NCI-H2107 (cell line): ENCODE measurements around the gene ENAM.
"Not testable (repeated sequence)": the region's sequence is repeated elsewhere in the genome, so short reads cannot be mapped to it uniquely, and the experiment has no call there.

ENCODE experiments used
- DNase-seq: peaks from one replicate; lab custom pipeline; 2025; lab: John Stamatoyannopoulos, UW

ENAM gene

GRCh38 chr4:70676554-70677090 is 48.1 kb downstream of the ENAM start:
- no peak for DNase-seq

DNA sequence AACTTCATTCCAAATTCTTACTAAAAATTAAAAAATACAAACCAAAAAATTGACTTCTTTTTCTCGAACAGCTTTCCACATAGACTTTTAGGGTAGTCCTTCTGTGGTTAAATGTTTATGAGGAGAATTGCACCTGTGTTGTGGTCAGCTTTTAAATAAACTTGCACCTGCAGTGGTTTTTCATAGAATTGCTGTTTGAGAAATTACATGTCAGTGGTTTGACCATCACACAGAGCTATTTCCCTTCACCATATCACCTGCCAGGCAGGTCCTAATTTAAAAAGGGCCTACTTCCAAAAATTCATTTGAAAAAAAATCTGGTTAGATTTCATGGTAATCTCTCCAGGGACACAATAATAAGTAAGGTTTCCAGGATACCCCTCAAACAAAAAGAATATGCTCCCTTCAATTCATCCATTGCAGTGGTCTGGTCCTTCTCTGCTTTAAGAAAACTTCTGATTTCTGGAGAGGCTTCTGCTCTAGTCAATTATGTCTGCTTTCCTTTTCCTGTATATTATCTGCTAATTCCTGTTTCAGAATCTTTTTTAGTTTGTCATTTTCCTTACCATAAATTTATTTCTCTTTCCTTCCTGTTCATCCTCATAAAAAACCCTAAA is 49.9 kb downstream of the ENAM start:
- DNase-seq: no peak

GRCh38 chr4:70680934-70681333 is 52.4 kb downstream of the ENAM start:
- no peak for DNase-seq

GRCh38 chr4:70681704-70682103 is 53.2 kb downstream of the ENAM start:
- DNase-seq: no peak

DNA sequence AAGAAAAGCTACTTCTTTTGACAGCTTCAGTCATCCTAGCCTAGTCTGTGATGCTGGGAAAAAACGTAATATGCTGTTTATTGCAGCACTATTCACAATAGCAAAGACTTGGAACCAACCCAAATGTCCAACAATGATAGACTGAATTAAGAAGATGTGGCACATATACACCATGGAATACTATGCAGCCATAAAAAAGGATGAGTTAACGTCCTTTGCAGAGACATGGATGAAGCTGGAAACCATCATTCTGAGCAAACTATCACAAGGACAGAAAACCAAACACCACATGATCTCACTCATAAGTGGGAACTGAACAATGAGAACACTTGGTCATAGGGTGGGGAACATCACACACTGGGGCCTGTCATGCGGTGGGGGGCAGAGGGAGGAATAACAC is 53.6 kb downstream of the ENAM start:
- not testable (repeated sequence) for DNase-seq

GRCh38 chr4:70687392-70687791 is 58.8 kb downstream of the ENAM start:
- DNase-seq: no peak

- DNase-seq: peak; percentile 80
Measured at GRCh38 chr4:70687821-70688794, 59.6 kb downstream of the ENAM start, which contains the start of gene UTP3. Gene UTP3, plus strand, starts transcription at chr4:70688532. Its CDS starts 146 bp downstream, at chr4:70688678.

- DNase-seq: no peak
Measured at GRCh38 chr4:70688795-70689231, 60.3 kb downstream of the ENAM start.

DNA sequence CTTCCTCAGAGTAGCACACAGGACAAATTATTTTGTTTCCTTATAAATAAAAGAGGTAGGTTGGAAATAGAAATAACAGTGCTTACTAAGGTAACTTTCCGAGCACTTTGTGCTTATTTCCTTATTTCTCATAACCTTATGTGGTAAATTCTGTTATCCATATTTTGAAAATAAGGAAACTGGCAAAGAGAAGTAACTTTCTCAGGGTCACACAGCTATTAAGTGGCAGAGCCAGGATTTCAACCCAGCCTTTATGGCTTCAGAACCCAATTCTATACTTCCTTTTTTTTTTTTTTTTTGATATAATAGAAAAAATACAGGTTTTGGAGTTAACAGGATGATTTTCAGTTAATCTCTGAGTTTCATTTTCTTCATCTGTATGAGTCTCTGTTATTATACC is 63.1 kb downstream of the ENAM start:
- no peak for DNase-seq

DNA sequence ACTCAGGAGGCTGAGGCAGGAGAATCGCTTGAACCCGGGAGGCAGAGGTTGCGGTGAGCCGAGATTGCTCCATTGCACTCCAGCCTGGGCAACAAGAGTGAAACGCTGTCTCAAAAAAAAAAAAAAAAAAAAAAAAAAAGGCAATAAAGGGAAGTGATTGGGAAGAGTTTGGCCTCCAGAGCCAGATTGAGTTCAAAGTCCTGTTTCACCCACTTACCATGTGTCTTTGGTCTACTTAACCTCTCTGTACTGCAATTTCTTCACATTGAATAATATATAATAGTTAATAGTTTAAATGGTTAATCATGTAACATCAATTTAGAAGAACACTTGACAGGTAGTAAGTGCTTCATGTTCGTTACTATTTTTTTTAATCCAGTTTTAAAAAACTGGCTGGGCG is 66.1 kb downstream of the ENAM start:
- DNase-seq: not testable (repeated sequence)
